CD14-positive monocyte (primary cell): ENCODE data around the gene MBOAT7. TPM values are rescaled to one million over a fixed set of nuclear protein-coding genes. Genes with fewer than 3 reads are reported as not detected.
"Not testable (repeated sequence)": the region's sequence is repeated elsewhere in the genome, so short reads cannot be mapped to it uniquely, and the experiment has no call there.

ENCODE experiments used
- DNase-seq, 3 donors: peaks; one replicate each; pipeline ENCODE4 v3.0.0-alpha.2; 2011 to 2022
- H2AFZ ChIP-seq: 2 replicates; pipeline ENCODE4 v1.6.0; 2012; ENCODE audit warnings: mild to moderate bottlenecking, low read depth, low read length, inconsistent platforms; ENCODE audit not compliant: insufficient read depth, poor library complexity, severe bottlenecking
- H3K27ac ChIP-seq, 2 donors: 1 replicate in 1 of 2; 2 replicates in 1 of 2; pipeline ENCODE4 v1.5.1; 2012 to 2013; ENCODE audit warnings: low read length in 2 of 2, control low read depth in 1 of 2, inconsistent platforms in 1 of 2, low read depth in 1 of 2, mild to moderate bottlenecking in 1 of 2
- H3K27me3 ChIP-seq, 2 donors: one replicate each; pipeline versions ENCODE4 v1.6.0 to v1.6.1; 2011 to 2013; ENCODE audit warnings: low read length in 2 of 2; ENCODE audit not compliant: control insufficient read depth in 2 of 2, insufficient read depth in 2 of 2
- H3K36me3 ChIP-seq, 2 donors: replicated peaks in 1 of 2; 1 replicate in 1 of 2; 2 replicates in 1 of 2; pipeline versions ENCODE4 v1.5.1 to v1.6.1; 2012 to 2013; ENCODE audit warnings: low read length in 2 of 2, control low read depth in 1 of 2, inconsistent platforms in 1 of 2, mild to moderate bottlenecking in 1 of 2; ENCODE audit not compliant: insufficient read depth in 2 of 2, control insufficient read depth in 1 of 2
- H3K4me1 ChIP-seq, 2 donors: 1 replicate in 1 of 2; 2 replicates in 1 of 2; pipeline versions ENCODE4 v1.5.1 to v1.6.1; 2012 to 2013; ENCODE audit warnings: low read length in 2 of 2, control low read depth in 1 of 2, inconsistent platforms in 1 of 2, mild to moderate bottlenecking in 1 of 2, moderate library complexity in 1 of 2; ENCODE audit not compliant: insufficient read depth in 2 of 2, control insufficient read depth in 1 of 2
- H3K4me2 ChIP-seq: replicated peaks from 2 replicates; pipeline ENCODE3; 2012; ENCODE audit warnings: low read length, moderate library complexity, mild to moderate bottlenecking; ENCODE audit not compliant: poor library complexity, severe bottlenecking; ENCODE audit errors: extremely low read depth
- H3K4me3 ChIP-seq, 3 experiments: fragments of 200-600 bp in 1 of 3; sonication (generic) in 1 of 3; replicated peaks in 1 of 3; 1 replicate in 2 of 3; 2 replicates in 1 of 3; pipeline ENCODE4 v1.5.1; 2011 to 2013; ENCODE audit warnings: low read length in 3 of 3, mild to moderate bottlenecking in 3 of 3, control low read depth in 2 of 3, low read depth in 2 of 3, inconsistent platforms in 1 of 3, moderate library complexity in 1 of 3
- H3K79me2 ChIP-seq: 2 replicates; pipeline ENCODE4 v1.6.0; 2012; ENCODE audit warnings: mild to moderate bottlenecking, control low read depth, inconsistent platforms, low read length, moderate library complexity; ENCODE audit not compliant: insufficient read depth
- H3K9ac ChIP-seq: 2 replicates; pipeline ENCODE4 v1.6.0; 2017; ENCODE audit warnings: low read length, mild to moderate bottlenecking; ENCODE audit not compliant: insufficient read depth, poor library complexity, severe bottlenecking
- H3K9me3 ChIP-seq, 2 donors: replicated peaks in 1 of 2; 1 replicate in 1 of 2; 2 replicates in 1 of 2; pipeline versions ENCODE4 v1.5.1 to v1.6.1; 2012 to 2013; ENCODE audit warnings: low read length in 2 of 2, control low read depth in 1 of 2; ENCODE audit not compliant: control insufficient read depth in 1 of 2, insufficient read depth in 1 of 2
- H4K20me1 ChIP-seq: 2 replicates; pipeline ENCODE4 v1.6.0; 2012; ENCODE audit warnings: mild to moderate bottlenecking, low read length, control low read depth, moderate library complexity; ENCODE audit not compliant: insufficient read depth
- H3K27ac Mint-ChIP-seq, 7 donors: one replicate each; pipeline ENCODE4 v1.8.0; 2020; ENCODE audit warnings: mild to moderate bottlenecking in 7 of 7, mixed read lengths in 7 of 7, moderate library complexity in 6 of 7, inconsistent platforms in 2 of 7
- H3K27me3 Mint-ChIP-seq, 3 donors: one replicate each; pipeline ENCODE4 v1.8.0; 2021 to 2022; ENCODE audit warnings: low read depth in 3 of 3, mild to moderate bottlenecking in 3 of 3, mixed read lengths in 3 of 3, moderate library complexity in 3 of 3, inconsistent platforms in 1 of 3
- H3K36me3 Mint-ChIP-seq, 2 donors: one replicate each; pipeline ENCODE4 v1.8.0; 2020; ENCODE audit warnings: mixed read lengths in 2 of 2, inconsistent platforms in 1 of 2, mild to moderate bottlenecking in 1 of 2
- H3K4me1 Mint-ChIP-seq: one replicate; pipeline ENCODE4 v1.8.0; 2020; ENCODE audit warnings: mild to moderate bottlenecking, mixed read lengths
- H3K4me3 Mint-ChIP-seq, 2 donors: one replicate each; pipeline ENCODE4 v1.8.0; 2020; ENCODE audit warnings: mild to moderate bottlenecking in 2 of 2, mixed read lengths in 2 of 2, moderate library complexity in 1 of 2
- H3K9me3 Mint-ChIP-seq, 7 donors: one replicate each; pipeline ENCODE4 v1.8.0; 2020 to 2022; ENCODE audit warnings: mixed read lengths in 7 of 7, mild to moderate bottlenecking in 6 of 7, moderate library complexity in 6 of 7, inconsistent platforms in 2 of 7
- WGBS: methylation state at CpG from one replicate; pipeline ENCODE4 v1.1.5; 2013; ENCODE audit warnings: missing lambda C conversion rate; ENCODE audit not compliant: insufficient coverage; 5-methylcytosine and 5-hydroxymethylcytosine counted together
- intact Hi-C, 2 donors: fragments of 100-400 bp; cut with micrococcal nuclease; formaldehyde crosslinking; loops; one replicate each; pipeline versions ENCODE4 v1.15.0 to v1.15.1; 2023
- polyA plus RNA-seq, 3 donors: library from polyadenylated mRNA; depleted of rRNA in 1 of 3; unstranded in 2 of 3; stranded (reverse) in 1 of 3; fragments of 300-500 nt in 2 of 3; fragments of >200 nt in 1 of 3; fragmentation: Illumina TruSeq in 2 of 3; gene quantifications; 1 replicate in 2 of 3; 2 replicates in 1 of 3; pipeline ENCODE4 v1.2.3, GENCODE V29; 2012 to 2021

Gene MBOAT7
- polyA plus RNA-seq, 3 donors = 84.0 to 115 (median 111) TPM

DNA sequence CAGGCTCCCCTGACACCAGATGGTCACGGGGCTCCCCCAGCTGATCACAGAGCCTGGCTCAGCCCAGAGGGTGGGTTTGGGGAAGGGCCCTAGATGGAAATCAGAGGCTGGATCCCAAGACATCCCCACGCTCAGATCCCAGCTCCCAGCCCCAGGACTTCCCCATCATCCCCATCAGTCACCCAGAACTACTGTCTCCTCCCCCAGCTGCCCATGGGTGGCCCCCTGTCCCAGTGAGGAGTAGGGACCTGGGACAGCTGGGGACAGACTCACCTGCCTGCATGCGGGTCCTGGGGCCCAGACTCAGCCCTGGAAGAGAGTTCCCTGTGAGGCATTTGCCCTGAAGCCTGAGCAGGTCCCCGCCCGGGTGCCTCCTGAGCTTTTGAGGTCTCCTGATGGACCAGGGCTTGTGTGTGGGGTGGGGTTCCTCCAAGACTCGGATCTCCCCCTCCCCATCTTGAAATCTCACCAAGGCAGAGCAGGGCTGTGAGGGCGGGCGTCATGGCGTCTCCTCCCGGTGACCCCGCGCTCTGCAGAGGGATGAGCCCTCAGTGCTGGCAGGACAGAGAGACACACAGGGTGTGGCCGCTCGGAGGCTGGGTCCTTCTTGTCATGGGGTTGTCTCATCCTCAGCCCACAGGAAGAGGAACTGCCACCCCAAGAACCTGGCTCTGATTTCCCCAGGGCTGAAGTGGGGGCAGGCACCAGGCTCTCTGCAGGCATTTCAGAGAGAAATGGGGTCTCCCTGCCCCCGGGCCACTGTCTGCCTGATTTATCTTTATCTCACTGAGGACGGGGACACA lies 33.3 kb upstream of the MBOAT7 start, which contains the start of gene LILRB3:
TSS of gene LILRB3 (minus strand) at position 534 of the 803 bp plus-strand sequence. CDS start at position 503, 31 bp downstream.
- Histone ChIP-seq H3K4me2 (peak within 1 kb of the TSS; percentile 78), H3K9ac (peak within 1 kb of the TSS; percentile 86), H3K4me3 (peak within 1 kb of the TSS; percentile 60 to 88 (median 71)), H4K20me1 (peaks cover 15% of the 10 kb centered on the region), H3K36me3 (peaks cover 22% of the 10 kb centered on the region in 2 donors), H3K27ac (peak within 1 kb of the TSS; percentile 90 to 97), H3K4me1 (peaks cover 53 to 60% of the 10 kb centered on the region in 2 donors), H3K79me2 (peaks cover 33% of the 10 kb centered on the region), H2AFZ (peak within 1 kb of the TSS; percentile 29)
- Mint-ChIP-seq H3K27ac (peak within 1 kb of the TSS; percentile 95 to 100 (median 98)), H3K36me3 (peaks cover 30 to 33% of the 10 kb centered on the region in 2 donors), H3K4me3 (peak within 1 kb of the TSS; percentile 84 to 97), H3K4me1 (peaks cover 49% of the 10 kb centered on the region)
- DNase-seq = peak in 2 of 3 donors; percentile 65 to 73
- H3K9me3 ChIP-seq, H3K27me3 Mint-ChIP-seq, intact Hi-C loops, H3K27me3 ChIP-seq, H3K9me3 Mint-ChIP-seq: not testable (repeated sequence)
- WGBS = 13% methylated on average over 8 of the region's 16 CpGs

DNA sequence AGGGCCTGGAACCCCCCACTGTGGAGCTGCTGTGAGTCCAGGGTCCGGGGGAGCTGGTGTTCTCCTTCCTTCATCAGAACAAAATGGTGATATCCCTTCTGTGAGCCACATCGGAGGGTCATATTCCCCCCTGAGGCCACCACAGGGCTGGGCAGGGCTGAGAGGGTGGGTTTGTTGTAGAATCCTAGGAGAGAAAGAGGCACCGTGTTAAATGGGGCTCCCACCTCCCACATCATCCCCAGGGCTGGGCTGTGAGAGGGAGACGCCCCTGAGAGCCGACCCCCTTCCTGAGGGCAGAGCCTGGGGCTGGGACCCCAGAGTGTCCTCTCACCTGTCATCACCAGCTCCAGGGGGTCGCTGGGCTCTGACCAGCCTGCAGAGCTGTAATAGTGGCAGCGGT lies 32.6 kb upstream of the MBOAT7 start:
- Mint-ChIP-seq H3K4me3 (peak overlapping the region; percentile 84 to 97), H3K4me1 (peaks cover 54% of the 10 kb centered on the region)

DNA sequence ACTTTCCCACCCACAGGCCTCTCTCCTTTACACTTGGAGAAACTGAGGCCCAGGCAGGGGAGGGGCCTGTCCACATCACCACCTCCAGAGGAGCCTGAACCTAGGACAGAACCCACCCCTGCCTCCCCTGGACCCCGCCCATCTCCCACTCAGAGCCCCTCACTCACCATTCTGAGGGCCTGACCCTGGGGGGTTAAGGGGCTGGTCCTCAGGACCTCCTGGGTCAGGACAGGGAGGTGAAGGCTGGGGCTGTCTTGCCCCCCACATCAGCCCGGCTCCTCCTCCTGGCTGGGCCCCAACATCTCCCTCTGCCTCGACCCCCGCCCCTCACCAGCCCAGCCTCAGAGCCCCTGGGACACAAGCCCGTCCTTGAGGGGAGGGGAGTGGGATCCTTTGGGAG lies 30.3 kb upstream of the MBOAT7 start:
- H3K27me3 Mint-ChIP-seq, H2AFZ ChIP-seq, H3K4me3 Mint-ChIP-seq, H3K9me3 ChIP-seq, H3K27ac Mint-ChIP-seq, H3K9me3 Mint-ChIP-seq, intact Hi-C loops, H3K9ac ChIP-seq, DNase-seq, H3K27me3 ChIP-seq, H3K4me2 ChIP-seq, H3K27ac ChIP-seq: not testable (repeated sequence)
- WGBS = no CpG with 5 or more reads among the region's 5 CpGs
- peaks cover 46 to 51% of the 10 kb centered on the region in 2 donors for H3K36me3 Mint-ChIP-seq
- Histone ChIP-seq H3K4me1 (peaks cover 50 to 78% of the 10 kb centered on the region in 2 donors), H3K79me2 (peaks cover 33% of the 10 kb centered on the region), H3K36me3 (peaks cover 36 to 41% of the 10 kb centered on the region in 2 donors), H3K4me3 (peak overlapping the region in 1 of 3 experiments; percentile 28), H4K20me1 (peaks cover 26% of the 10 kb centered on the region)
- peaks cover 68% of the 10 kb centered on the region for H3K4me1 Mint-ChIP-seq

More for the DNA sequence above, 32.6 kb upstream of the MBOAT7 start:
- peaks cover 33% of the 10 kb centered on the region for H3K79me2 ChIP-seq
- peaks cover 28 to 30% of the 10 kb centered on the region in 2 donors for H3K36me3 ChIP-seq
- intact Hi-C loops, H3K9me3 ChIP-seq, H3K27me3 Mint-ChIP-seq, H3K9me3 Mint-ChIP-seq, H3K4me2 ChIP-seq, DNase-seq, H3K27me3 ChIP-seq, H2AFZ ChIP-seq: not testable (repeated sequence)
- H3K4me3 ChIP-seq = peak overlapping the region; percentile 60 to 88 (median 71)
- H3K27ac ChIP-seq = peak overlapping the region; percentile 90 to 97
- H3K4me1 ChIP-seq = peaks cover 53 to 62% of the 10 kb centered on the region in 2 donors
- WGBS = no CpG with 5 or more reads among the region's 7 CpGs
- peaks cover 17% of the 10 kb centered on the region for H4K20me1 ChIP-seq
- peak overlapping the region; percentile 86 for H3K9ac ChIP-seq
- Mint-ChIP-seq H3K27ac (peak overlapping the region; percentile 77 to 100 (median 98)), H3K36me3 (peaks cover 37 to 38% of the 10 kb centered on the region in 2 donors)
